HEK293 (cell line): Measurements from ENCODE around the gene MN1.
A peak's percentile ranks its signal among the peaks of the same experiment; 100 is the strongest.

Source experiments
- BCL6B ChIP-seq: fragments of 450-650 bp; formaldehyde crosslinking; IDR thresholded peaks from 2 replicates; pipeline ENCODE4 v1.5.1; 2017; ENCODE audit warnings: missing biosample characterization, missing genetic modification characterization
- EGR2 ChIP-seq: fragments of 450-650 bp; formaldehyde crosslinking; IDR thresholded peaks from 2 replicates; pipeline ENCODE4 v1.5.1; 2016; ENCODE audit warnings: low read depth, missing biosample characterization, missing genetic modification characterization
- FEZF1 ChIP-seq: fragments of 450-650 bp; formaldehyde crosslinking; IDR thresholded peaks from 2 replicates; pipeline ENCODE4 v1.5.1; 2016; ENCODE audit warnings: missing biosample characterization, missing genetic modification characterization
- KLF10 ChIP-seq: fragments of 450-650 bp; IDR thresholded peaks from 2 replicates; pipeline ENCODE4 v1.5.1; 2018; ENCODE audit warnings: missing biosample characterization, mild to moderate bottlenecking, missing genetic modification characterization
- KLF7 ChIP-seq: fragments of 450-650 bp; formaldehyde crosslinking; IDR thresholded peaks from 2 replicates; pipeline ENCODE4 v1.5.1; 2016; ENCODE audit warnings: missing biosample characterization, missing genetic modification characterization, borderline replicate concordance
- RBAK ChIP-seq: fragments of 450-650 bp; formaldehyde crosslinking; IDR thresholded peaks from 2 replicates; pipeline ENCODE4 v1.5.1; 2016; ENCODE audit warnings: missing biosample characterization, missing genetic modification characterization
- REST ChIP-seq: fragments of 450-650 bp; formaldehyde crosslinking; IDR thresholded peaks from 2 replicates; pipeline ENCODE4 v1.5.1; 2016; ENCODE audit warnings: missing biosample characterization, missing genetic modification characterization
- SP2 ChIP-seq: fragments of 450-650 bp; formaldehyde crosslinking; IDR thresholded peaks from 2 replicates; pipeline ENCODE4 v1.5.1; 2016; ENCODE audit warnings: missing biosample characterization, missing genetic modification characterization
- TRIM28 ChIP-seq: IDR thresholded peaks from 2 replicates; pipeline ENCODE4 v1.6.1; 2011; ENCODE audit warnings: low read length, control low read depth, borderline replicate concordance
- ZNF112 ChIP-seq: fragments of 450-650 bp; formaldehyde crosslinking; IDR thresholded peaks from 2 replicates; pipeline ENCODE4 v1.5.0; 2017; ENCODE audit warnings: missing biosample characterization, missing genetic modification characterization
- ZNF157 ChIP-seq: fragments of 450-650 bp; formaldehyde crosslinking; IDR thresholded peaks from 2 replicates; pipeline ENCODE4 v1.5.1; 2016; ENCODE audit warnings: missing biosample characterization, missing genetic modification characterization
- ZNF16 ChIP-seq: fragments of 450-650 bp; formaldehyde crosslinking; IDR thresholded peaks from 2 replicates; pipeline ENCODE4 v1.5.1; 2016; ENCODE audit warnings: low read depth, missing biosample characterization, missing genetic modification characterization
- ZNF223 ChIP-seq: fragments of 450-650 bp; formaldehyde crosslinking; IDR thresholded peaks from 2 replicates; pipeline ENCODE4 v1.5.1; 2016; ENCODE audit warnings: missing biosample characterization, missing genetic modification characterization
- ZNF239 ChIP-seq: fragments of 450-650 bp; formaldehyde crosslinking; IDR thresholded peaks from 2 replicates; pipeline ENCODE4 v1.5.1; 2016; ENCODE audit warnings: missing biosample characterization, missing genetic modification characterization
- ZNF266 ChIP-seq: fragments of 450-650 bp; formaldehyde crosslinking; IDR thresholded peaks from 2 replicates; pipeline ENCODE4 v1.5.1; 2016; ENCODE audit warnings: missing biosample characterization, missing genetic modification characterization, low read depth
- ZNF341 ChIP-seq: fragments of 450-650 bp; formaldehyde crosslinking; IDR thresholded peaks from 2 replicates; pipeline ENCODE4; 2016; ENCODE audit warnings: low read depth, missing biosample characterization, missing genetic modification characterization
- ZNF394 ChIP-seq: fragments of 450-650 bp; formaldehyde crosslinking; IDR thresholded peaks from 2 replicates; pipeline ENCODE4 v1.5.1; 2016; ENCODE audit warnings: missing biosample characterization, missing genetic modification characterization, mild to moderate bottlenecking, moderate library complexity, borderline replicate concordance
- ZNF433 ChIP-seq: fragments of 450-650 bp; formaldehyde crosslinking; IDR thresholded peaks from 2 replicates; pipeline ENCODE4 v1.5.1; 2016; ENCODE audit warnings: missing biosample characterization, missing genetic modification characterization, low read depth
- ZNF529 ChIP-seq: fragments of 450-650 bp; formaldehyde crosslinking; IDR thresholded peaks from 2 replicates; pipeline ENCODE4 v1.5.1; 2017; ENCODE audit warnings: missing genetic modification characterization, missing biosample characterization; ENCODE audit not compliant: insufficient replicate concordance
- ZNF571 ChIP-seq: fragments of 450-650 bp; formaldehyde crosslinking; IDR thresholded peaks from 2 replicates; pipeline ENCODE4 v1.5.0; 2017; ENCODE audit warnings: missing biosample characterization, missing genetic modification characterization
- ZNF621 ChIP-seq: fragments of 450-650 bp; formaldehyde crosslinking; IDR thresholded peaks from 2 replicates; pipeline ENCODE4 v1.5.1; 2017; ENCODE audit warnings: missing biosample characterization, missing genetic modification characterization
- ZNF654 ChIP-seq: fragments of 450-650 bp; formaldehyde crosslinking; IDR thresholded peaks from 2 replicates; pipeline ENCODE4 v1.5.1; 2016; ENCODE audit warnings: low read depth, missing biosample characterization, missing genetic modification characterization
- ZNF707 ChIP-seq: fragments of 450-650 bp; formaldehyde crosslinking; IDR thresholded peaks from 2 replicates; pipeline ENCODE4 v1.5.1; 2016; ENCODE audit warnings: missing biosample characterization, missing genetic modification characterization
- ZNF792 ChIP-seq: fragments of 450-650 bp; formaldehyde crosslinking; IDR thresholded peaks from 2 replicates; pipeline ENCODE4 v1.5.1; 2016; ENCODE audit warnings: missing biosample characterization, missing genetic modification characterization
- TF ChIP-seq, protein P1 (sequence below): fragments of 450-650 bp; formaldehyde crosslinking; conservative IDR thresholded peaks from 2 replicates; pipeline ENCODE4 v1.5.1; 2016; ENCODE audit warnings: low read depth, missing biosample characterization, missing genetic modification characterization
- TF ChIP-seq, protein P2 (sequence below): IDR thresholded peaks from 2 replicates; pipeline ENCODE4 v1.6.1; 2011; ENCODE audit warnings: mild to moderate bottlenecking, low read depth, low read length, borderline replicate concordance
- TF ChIP-seq, protein P3 (sequence below): fragments of 450-650 bp; formaldehyde crosslinking; IDR thresholded peaks from 2 replicates; pipeline ENCODE4 v1.5.0; 2017; ENCODE audit warnings: missing biosample characterization, missing genetic modification characterization, borderline replicate concordance

Gene MN1

DNA sequence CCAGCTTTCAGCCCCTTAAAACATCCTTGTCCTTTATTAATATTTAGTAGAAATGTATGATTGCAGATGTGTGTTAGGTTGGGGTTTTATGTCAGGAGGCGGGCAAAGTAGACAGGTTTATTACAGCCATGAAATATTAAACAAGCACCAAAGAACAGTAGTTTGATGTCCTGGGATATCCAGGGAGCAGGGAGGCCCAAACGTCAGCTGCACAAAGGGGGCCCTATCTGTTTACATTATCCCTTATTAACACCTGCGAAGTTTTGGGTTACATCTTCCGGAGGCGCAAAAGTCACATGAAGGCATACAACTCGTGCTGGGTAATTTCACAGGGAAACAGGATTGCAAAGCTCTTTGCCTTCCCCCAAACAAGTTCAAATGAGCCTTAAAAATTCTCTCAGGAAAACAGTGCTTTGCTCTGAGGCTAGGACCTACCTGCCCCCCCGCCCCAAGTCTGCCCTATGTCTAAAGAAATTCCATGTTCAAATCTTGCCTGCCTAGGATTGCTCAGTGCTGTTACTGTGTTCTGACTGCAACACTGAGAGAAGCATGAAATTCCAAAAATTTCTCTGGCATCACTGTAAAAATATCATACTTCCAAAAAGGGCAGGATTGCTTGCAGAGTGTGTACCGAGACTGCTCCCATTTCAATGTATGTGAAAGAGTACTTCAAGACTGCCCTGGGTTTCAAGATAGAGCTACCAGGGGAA, 8.9 kb downstream of the MN1 start (continued):
- TF ChIP-seq ZNF529 (tag by site-specific recombination): no peak
- TF ChIP-seq, protein P1, sequence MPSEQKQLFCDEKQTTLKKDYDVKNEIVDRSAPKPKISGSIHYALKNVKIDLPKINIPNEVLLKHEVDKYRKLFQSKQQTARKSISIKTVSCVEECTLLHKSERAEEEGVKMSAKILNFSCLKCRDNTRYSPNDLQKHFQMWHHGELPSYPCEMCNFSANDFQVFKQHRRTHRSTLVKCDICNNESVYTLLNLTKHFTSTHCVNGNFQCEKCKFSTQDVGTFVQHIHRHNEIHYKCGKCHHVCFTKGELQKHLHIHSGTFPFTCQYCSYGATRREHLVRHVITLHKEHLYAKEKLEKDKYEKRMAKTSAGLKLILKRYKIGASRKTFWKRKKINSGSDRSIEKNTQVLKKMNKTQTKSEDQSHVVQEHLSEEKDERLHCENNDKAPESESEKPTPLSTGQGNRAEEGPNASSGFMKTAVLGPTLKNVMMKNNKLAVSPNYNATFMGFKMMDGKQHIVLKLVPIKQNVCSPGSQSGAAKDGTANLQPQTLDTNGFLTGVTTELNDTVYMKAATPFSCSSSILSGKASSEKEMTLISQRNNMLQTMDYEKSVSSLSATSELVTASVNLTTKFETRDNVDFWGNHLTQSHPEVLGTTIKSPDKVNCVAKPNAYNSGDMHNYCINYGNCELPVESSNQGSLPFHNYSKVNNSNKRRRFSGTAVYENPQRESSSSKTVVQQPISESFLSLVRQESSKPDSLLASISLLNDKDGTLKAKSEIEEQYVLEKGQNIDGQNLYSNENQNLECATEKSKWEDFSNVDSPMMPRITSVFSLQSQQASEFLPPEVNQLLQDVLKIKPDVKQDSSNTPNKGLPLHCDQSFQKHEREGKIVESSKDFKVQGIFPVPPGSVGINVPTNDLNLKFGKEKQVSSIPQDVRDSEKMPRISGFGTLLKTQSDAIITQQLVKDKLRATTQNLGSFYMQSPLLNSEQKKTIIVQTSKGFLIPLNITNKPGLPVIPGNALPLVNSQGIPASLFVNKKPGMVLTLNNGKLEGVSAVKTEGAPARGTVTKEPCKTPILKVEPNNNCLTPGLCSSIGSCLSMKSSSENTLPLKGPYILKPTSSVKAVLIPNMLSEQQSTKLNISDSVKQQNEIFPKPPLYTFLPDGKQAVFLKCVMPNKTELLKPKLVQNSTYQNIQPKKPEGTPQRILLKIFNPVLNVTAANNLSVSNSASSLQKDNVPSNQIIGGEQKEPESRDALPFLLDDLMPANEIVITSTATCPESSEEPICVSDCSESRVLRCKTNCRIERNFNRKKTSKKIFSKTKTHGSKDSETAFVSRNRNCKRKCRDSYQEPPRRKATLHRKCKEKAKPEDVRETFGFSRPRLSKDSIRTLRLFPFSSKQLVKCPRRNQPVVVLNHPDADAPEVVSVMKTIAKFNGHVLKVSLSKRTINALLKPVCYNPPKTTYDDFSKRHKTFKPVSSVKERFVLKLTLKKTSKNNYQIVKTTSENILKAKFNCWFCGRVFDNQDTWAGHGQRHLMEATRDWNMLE (tag by site-specific recombination): 0 out of 2 replicates have a peak, but pooled peaks have one; percentile 15
- no peak for TF ChIP-seq EGR2
- no peak for TF ChIP-seq ZNF341 (tag by site-specific recombination)
- no peak for TF ChIP-seq ZNF792 (tag by site-specific recombination)
- no peak for TF ChIP-seq TRIM28
- TF ChIP-seq ZNF239: no peak
- TF ChIP-seq ZNF621 (tag by site-specific recombination): no peak
- TF ChIP-seq RBAK (tag by site-specific recombination): no peak
- TF ChIP-seq ZNF433: no peak
- 0 out of 2 replicates have a peak, but pooled peaks have one; percentile 35 for TF ChIP-seq FEZF1
- no peak for TF ChIP-seq ZNF654 (tag by site-specific recombination)
- no peak for TF ChIP-seq BCL6B (tag by site-specific recombination)
- TF ChIP-seq REST: no peak
- TF ChIP-seq, protein P2, sequence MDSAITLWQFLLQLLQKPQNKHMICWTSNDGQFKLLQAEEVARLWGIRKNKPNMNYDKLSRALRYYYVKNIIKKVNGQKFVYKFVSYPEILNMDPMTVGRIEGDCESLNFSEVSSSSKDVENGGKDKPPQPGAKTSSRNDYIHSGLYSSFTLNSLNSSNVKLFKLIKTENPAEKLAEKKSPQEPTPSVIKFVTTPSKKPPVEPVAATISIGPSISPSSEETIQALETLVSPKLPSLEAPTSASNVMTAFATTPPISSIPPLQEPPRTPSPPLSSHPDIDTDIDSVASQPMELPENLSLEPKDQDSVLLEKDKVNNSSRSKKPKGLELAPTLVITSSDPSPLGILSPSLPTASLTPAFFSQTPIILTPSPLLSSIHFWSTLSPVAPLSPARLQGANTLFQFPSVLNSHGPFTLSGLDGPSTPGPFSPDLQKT: no peak
- no peak for TF ChIP-seq ZNF16 (tag by site-specific recombination)
- no peak for TF ChIP-seq ZNF266 (tag by site-specific recombination)
- TF ChIP-seq ZNF707 (tag by site-specific recombination): no peak
- TF ChIP-seq ZNF112 (tag by site-specific recombination): no peak
- no peak for TF ChIP-seq ZNF571 (tag by site-specific recombination)
- TF ChIP-seq ZNF223 (tag by site-specific recombination): no peak
- no peak for TF ChIP-seq ZNF157 (tag by site-specific recombination)
- TF ChIP-seq, protein P3, sequence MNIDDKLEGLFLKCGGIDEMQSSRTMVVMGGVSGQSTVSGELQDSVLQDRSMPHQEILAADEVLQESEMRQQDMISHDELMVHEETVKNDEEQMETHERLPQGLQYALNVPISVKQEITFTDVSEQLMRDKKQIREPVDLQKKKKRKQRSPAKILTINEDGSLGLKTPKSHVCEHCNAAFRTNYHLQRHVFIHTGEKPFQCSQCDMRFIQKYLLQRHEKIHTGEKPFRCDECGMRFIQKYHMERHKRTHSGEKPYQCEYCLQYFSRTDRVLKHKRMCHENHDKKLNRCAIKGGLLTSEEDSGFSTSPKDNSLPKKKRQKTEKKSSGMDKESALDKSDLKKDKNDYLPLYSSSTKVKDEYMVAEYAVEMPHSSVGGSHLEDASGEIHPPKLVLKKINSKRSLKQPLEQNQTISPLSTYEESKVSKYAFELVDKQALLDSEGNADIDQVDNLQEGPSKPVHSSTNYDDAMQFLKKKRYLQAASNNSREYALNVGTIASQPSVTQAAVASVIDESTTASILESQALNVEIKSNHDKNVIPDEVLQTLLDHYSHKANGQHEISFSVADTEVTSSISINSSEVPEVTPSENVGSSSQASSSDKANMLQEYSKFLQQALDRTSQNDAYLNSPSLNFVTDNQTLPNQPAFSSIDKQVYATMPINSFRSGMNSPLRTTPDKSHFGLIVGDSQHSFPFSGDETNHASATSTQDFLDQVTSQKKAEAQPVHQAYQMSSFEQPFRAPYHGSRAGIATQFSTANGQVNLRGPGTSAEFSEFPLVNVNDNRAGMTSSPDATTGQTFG (tag by site-specific recombination): no peak
- TF ChIP-seq ZNF394 (tag by site-specific recombination): no peak
- peak; percentile 50; the same call in 1 of the 2 replicates for TF ChIP-seq KLF10 (tag by site-specific recombination)
- TF ChIP-seq KLF7: no peak
- TF ChIP-seq SP2: no peak
